HG03558 (cell line): ENCODE results near the gene MOB3C.
"Not testable (repeated sequence)": the region's sequence is repeated elsewhere in the genome, so short reads cannot be mapped to it uniquely, and the experiment has no call there.

Experiments
- ATAC-seq: cut with Tn5 transposase; IDR thresholded peaks from one replicate; pipeline ENCODE4 v1.9.1; 2021; ENCODE audit warnings: moderate number of reproducible peaks; ENCODE audit not compliant: unreplicated experiment; ENCODE audit errors: extremely low read depth

MOB3C gene

GRCh38 chr1:46616277-46617107 is at the start of gene MOB3C:
Gene MOB3C (minus strand): TSS chr1:46616811. CDS start chr1:46613321, 3,490 bp downstream.
- no peak for ATAC-seq

- no peak for ATAC-seq
These were observed 49.4 kb upstream of the MOB3C start for GRCh38 chr1:46665983-46666382.

- not testable (repeated sequence) for ATAC-seq
These were observed 46.3 kb upstream of the MOB3C start for GRCh38 chr1:46662919-46663318.

GRCh38 chr1:46660116-46660515 is 43.5 kb upstream of the MOB3C start:
- ATAC-seq, result peak; percentile 73

GRCh38 chr1:46659307-46659870 is 42.8 kb upstream of the MOB3C start:
- no peak for ATAC-seq

GRCh38 chr1:46657775-46658174 is 41.2 kb upstream of the MOB3C start:
- no peak for ATAC-seq

- ATAC-seq, result no peak
These were observed 40.0 kb upstream of the MOB3C start for GRCh38 chr1:46656643-46657042.

- ATAC-seq, result no peak
These were observed 39.2 kb upstream of the MOB3C start for GRCh38 chr1:46655848-46656247.

- not testable (repeated sequence) for ATAC-seq
These were observed 38.1 kb upstream of the MOB3C start for GRCh38 chr1:46654698-46655097.

GRCh38 chr1:46654012-46654411 is 37.4 kb upstream of the MOB3C start:
- no peak for ATAC-seq

GRCh38 chr1:46653405-46653958 is 36.9 kb upstream of the MOB3C start:
- no peak for ATAC-seq

GRCh38 chr1:46652321-46653100 is 35.9 kb upstream of the MOB3C start:
- no peak for ATAC-seq

GRCh38 chr1:46651152-46651551 is 34.5 kb upstream of the MOB3C start:
- ATAC-seq, result not testable (repeated sequence)

GRCh38 chr1:46650491-46650890 is 33.9 kb upstream of the MOB3C start:
- ATAC-seq, result no peak

GRCh38 chr1:46649764-46650163 is 33.2 kb upstream of the MOB3C start:
- ATAC-seq, result no peak

- ATAC-seq, result no peak
These were observed 31.0 kb upstream of the MOB3C start for GRCh38 chr1:46647611-46648010.

- no peak for ATAC-seq
These were observed 30.2 kb upstream of the MOB3C start for GRCh38 chr1:46646844-46647243.

GRCh38 chr1:46646331-46646730 is 29.7 kb upstream of the MOB3C start:
- ATAC-seq, result no peak

GRCh38 chr1:46645815-46646214 is 29.2 kb upstream of the MOB3C start:
- ATAC-seq, result no peak

- ATAC-seq, result no peak
These were observed 26.8 kb upstream of the MOB3C start for GRCh38 chr1:46643368-46643775.
